Liver (tissue), 9 donors: ENCODE measurements around the gene COL8A1. TPM values are rescaled to one million over a fixed set of nuclear protein-coding genes. Genes with fewer than 3 reads are reported as not detected.

Experiments
- DNase-seq: peaks from one replicate; pipeline ENCODE4 v3.0.0-alpha.2; 2017; ENCODE audit warnings: low spot score
- H3K27ac ChIP-seq, 2 donors: one replicate each; pipeline ENCODE4 v1.7.0; 2013; ENCODE audit warnings: inconsistent platforms in 2 of 2, low read length in 2 of 2, control low read depth in 1 of 2, low read depth in 1 of 2, mild to moderate bottlenecking in 1 of 2
- H3K27me3 ChIP-seq, 4 donors: one replicate each; pipeline versions ENCODE4 v1.6.1 to v1.7.0; 2013; ENCODE audit warnings: low read length in 3 of 4, inconsistent platforms in 1 of 4, mild to moderate bottlenecking in 1 of 4, moderate library complexity in 1 of 4; ENCODE audit not compliant: control insufficient read depth in 4 of 4, insufficient read depth in 4 of 4
- H3K36me3 ChIP-seq, 4 donors: one replicate each; pipeline versions ENCODE4 v1.6.1 to v1.7.0; 2013; ENCODE audit warnings: low read length in 3 of 4, mild to moderate bottlenecking in 3 of 4, low read depth in 1 of 4, moderate library complexity in 1 of 4; ENCODE audit not compliant: control insufficient read depth in 4 of 4, insufficient read depth in 3 of 4
- H3K4me1 ChIP-seq, 4 donors: one replicate each; pipeline versions ENCODE4 v1.6.1 to v1.7.0; 2013; ENCODE audit warnings: low read length in 3 of 4, mild to moderate bottlenecking in 3 of 4, moderate library complexity in 1 of 4; ENCODE audit not compliant: control insufficient read depth in 4 of 4, insufficient read depth in 4 of 4
- H3K4me3 ChIP-seq, 3 donors: one replicate each; pipeline versions ENCODE4 v1.6.1 to v1.7.0; 2013; ENCODE audit warnings: low read length in 3 of 3, control low read depth in 1 of 3, low read depth in 1 of 3, mild to moderate bottlenecking in 1 of 3
- H3K9ac ChIP-seq, 2 donors: one replicate each; pipeline ENCODE4 v1.7.0; 2013; ENCODE audit warnings: low read length in 2 of 2, mild to moderate bottlenecking in 2 of 2, moderate library complexity in 2 of 2, control low read depth in 1 of 2, low read depth in 1 of 2
- H3K9me3 ChIP-seq, 4 donors: one replicate each; pipeline versions ENCODE4 v1.6.1 to v1.7.0; 2013; ENCODE audit warnings: low read length in 3 of 4; ENCODE audit not compliant: control insufficient read depth in 4 of 4
- ATF3 ChIP-seq: IDR thresholded peaks from 2 replicates; pipeline ENCODE4 v1.6.1; 2016; ENCODE audit warnings: antibody characterized with exemption
- CTCF ChIP-seq: fragments of 150-350 bp; IDR thresholded peaks from 2 replicates; pipeline ENCODE4 v1.5.1; 2017; ENCODE audit warnings: improper control_type of control experiment, low read depth, low read length; ENCODE audit not compliant: missing input control
- EGR1 ChIP-seq, 2 donors: IDR thresholded peaks; 2 replicates each; pipeline ENCODE4 v1.6.1; 2016 to 2018; ENCODE audit warnings: antibody characterized with exemption in 2 of 2, low read depth in 2 of 2
- FOXA1 ChIP-seq: IDR thresholded peaks from 2 replicates; pipeline ENCODE4 v1.6.1; 2016; ENCODE audit warnings: antibody characterized with exemption
- FOXA2 ChIP-seq: IDR thresholded peaks from 2 replicates; pipeline ENCODE4 v1.6.1; 2016; ENCODE audit warnings: antibody characterized with exemption
- GABPA ChIP-seq, 2 donors: IDR thresholded peaks in 1 of 2; conservative IDR thresholded peaks in 1 of 2; 2 replicates each; pipeline ENCODE4 v1.6.1; 2016; ENCODE audit warnings: antibody characterized with exemption in 2 of 2, mild to moderate bottlenecking in 1 of 2, moderate library complexity in 1 of 2
- HNF4A ChIP-seq, 2 donors: conservative IDR thresholded peaks; 2 replicates each; pipeline ENCODE4 v1.6.1; 2016; ENCODE audit warnings: antibody characterized with exemption in 2 of 2, mild to moderate bottlenecking in 2 of 2
- HNF4G ChIP-seq: IDR thresholded peaks from 2 replicates; pipeline ENCODE4 v1.6.1; 2016; ENCODE audit warnings: antibody characterized with exemption
- JUND ChIP-seq, 2 donors: IDR thresholded peaks; 2 replicates each; pipeline ENCODE4 v1.6.1; 2016; ENCODE audit warnings: antibody characterized with exemption in 2 of 2
- NR2F2 ChIP-seq: IDR thresholded peaks from 2 replicates; pipeline ENCODE4 v1.6.1; 2016; ENCODE audit warnings: antibody characterized with exemption
- RAD21 ChIP-seq, 2 donors: IDR thresholded peaks; 2 replicates each; pipeline ENCODE4 v1.6.1; 2016; ENCODE audit warnings: antibody characterized with exemption in 2 of 2, mild to moderate bottlenecking in 2 of 2
- RXRA ChIP-seq, 2 donors: IDR thresholded peaks; 2 replicates each; pipeline ENCODE4 v1.6.1; 2017 to 2018; ENCODE audit warnings: antibody characterized with exemption in 2 of 2, mild to moderate bottlenecking in 1 of 2
- SP1 ChIP-seq: IDR thresholded peaks from 2 replicates; pipeline ENCODE4 v1.6.1; 2018; ENCODE audit warnings: antibody characterized with exemption, mild to moderate bottlenecking
- TAF1 ChIP-seq: conservative IDR thresholded peaks from 2 replicates; pipeline ENCODE4 v1.6.1; 2016; ENCODE audit warnings: antibody characterized with exemption, mild to moderate bottlenecking
- WGBS: extraction: QIAGEN DNeasy Blood & Tissue Kit; methylation state at CpG from one replicate; pipeline ENCODE4 v1.1.7; 2013; 5-methylcytosine and 5-hydroxymethylcytosine counted together
- polyA plus RNA-seq, 2 donors: library from polyadenylated mRNA; stranded (reverse) in 1 of 2; unstranded in 1 of 2; fragments of 200-250 nt in 1 of 2; fragments of >200 nt in 1 of 2; fragmentation: Nextera tagmentation in 1 of 2; extraction: Ambion mirVana in 1 of 2; gene quantifications; one replicate each; pipeline versions ENCODE4 v1.2.1 to v1.2.3, GENCODE V29; 2013 to 2015
- total RNA-seq, 2 donors: library from RNA; depleted of rRNA; stranded (reverse); fragments of >200 nt; gene quantifications; one replicate each; pipeline ENCODE4 v1.2.3, GENCODE V29; 2014
- TF ChIP-seq, protein P1 (sequence below): IDR thresholded peaks from 2 replicates; pipeline ENCODE4 v1.6.1; 2016; ENCODE audit warnings: antibody characterized with exemption, mild to moderate bottlenecking
- donor health status: healthy.
- donor health status: healthy.
- donor health status: healthy.
- donor health status: healthy.
- donor health status: healthy.

COL8A1 gene
- total and polyA plus RNA-seq, 4 donors, result 0.14 to 2.2 (median 1.0) TPM

GRCh38 chr3:99762901-99763300, 124.5 kb downstream of the COL8A1 start:
- no peaks in the 10 kb centered on the region for H3K4me1 ChIP-seq
- DNase-seq, result no peak
- H3K36me3 ChIP-seq, result no peaks in the 10 kb centered on the region
- no peaks in the 10 kb centered on the region for H3K9me3 ChIP-seq
- H3K27ac ChIP-seq, result no peak overlapping the region
- H3K4me3 ChIP-seq, result no peak overlapping the region
- TF ChIP-seq HNF4A (conservative IDR thresholded peaks at IDR 0.05) (no peak), FOXA1 (no peak), JUND (IDR thresholded peaks at IDR 0.05) (no peak), ATF3 (no peak), FOXA2 (no peak), SP1 (no peak), CTCF (no peak), RXRA (IDR thresholded peaks at IDR 0.05) (no peak), GABPA (IDR thresholded peaks at IDR 0.05 in 1 of 2, conservative IDR thresholded peaks at IDR 0.05 in 1 of 2) (no peak), HNF4G (no peak), RAD21 (IDR thresholded peaks at IDR 0.05) (no peak)
- TF ChIP-seq, protein P1, sequence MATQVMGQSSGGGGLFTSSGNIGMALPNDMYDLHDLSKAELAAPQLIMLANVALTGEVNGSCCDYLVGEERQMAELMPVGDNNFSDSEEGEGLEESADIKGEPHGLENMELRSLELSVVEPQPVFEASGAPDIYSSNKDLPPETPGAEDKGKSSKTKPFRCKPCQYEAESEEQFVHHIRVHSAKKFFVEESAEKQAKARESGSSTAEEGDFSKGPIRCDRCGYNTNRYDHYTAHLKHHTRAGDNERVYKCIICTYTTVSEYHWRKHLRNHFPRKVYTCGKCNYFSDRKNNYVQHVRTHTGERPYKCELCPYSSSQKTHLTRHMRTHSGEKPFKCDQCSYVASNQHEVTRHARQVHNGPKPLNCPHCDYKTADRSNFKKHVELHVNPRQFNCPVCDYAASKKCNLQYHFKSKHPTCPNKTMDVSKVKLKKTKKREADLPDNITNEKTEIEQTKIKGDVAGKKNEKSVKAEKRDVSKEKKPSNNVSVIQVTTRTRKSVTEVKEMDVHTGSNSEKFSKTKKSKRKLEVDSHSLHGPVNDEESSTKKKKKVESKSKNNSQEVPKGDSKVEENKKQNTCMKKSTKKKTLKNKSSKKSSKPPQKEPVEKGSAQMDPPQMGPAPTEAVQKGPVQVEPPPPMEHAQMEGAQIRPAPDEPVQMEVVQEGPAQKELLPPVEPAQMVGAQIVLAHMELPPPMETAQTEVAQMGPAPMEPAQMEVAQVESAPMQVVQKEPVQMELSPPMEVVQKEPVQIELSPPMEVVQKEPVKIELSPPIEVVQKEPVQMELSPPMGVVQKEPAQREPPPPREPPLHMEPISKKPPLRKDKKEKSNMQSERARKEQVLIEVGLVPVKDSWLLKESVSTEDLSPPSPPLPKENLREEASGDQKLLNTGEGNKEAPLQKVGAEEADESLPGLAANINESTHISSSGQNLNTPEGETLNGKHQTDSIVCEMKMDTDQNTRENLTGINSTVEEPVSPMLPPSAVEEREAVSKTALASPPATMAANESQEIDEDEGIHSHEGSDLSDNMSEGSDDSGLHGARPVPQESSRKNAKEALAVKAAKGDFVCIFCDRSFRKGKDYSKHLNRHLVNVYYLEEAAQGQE, result no peak
- H3K9ac ChIP-seq, result no peak overlapping the region
- 96% methylated on average over 1 of the region's 1 CpG for WGBS
- no peaks in the 10 kb centered on the region for H3K27me3 ChIP-seq

DNA sequence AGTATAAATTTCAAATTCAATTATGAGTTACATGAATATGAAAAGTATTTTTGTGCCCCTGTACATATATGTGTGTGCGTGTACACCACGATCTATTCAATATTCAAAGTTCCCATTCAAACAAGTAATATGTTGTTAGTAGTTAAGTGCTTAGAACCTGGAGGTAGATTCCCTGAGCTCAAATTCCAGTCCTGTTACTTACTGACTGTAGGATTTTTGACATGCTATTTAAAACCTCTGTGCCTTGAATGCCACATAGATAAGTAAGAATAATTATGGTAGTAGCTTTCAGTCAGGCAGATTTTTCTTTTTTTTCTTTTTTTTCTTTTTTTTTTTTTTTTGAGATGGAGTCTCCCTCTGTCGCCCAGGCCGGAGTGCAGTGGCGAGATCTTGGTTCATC, 126.0 kb downstream of the COL8A1 start:
- no peaks in the 10 kb centered on the region for H3K27me3 ChIP-seq
- H3K4me3 ChIP-seq, result no peak overlapping the region
- WGBS, result 96% methylated on average over 5 of the region's 5 CpGs
- H3K27ac ChIP-seq, result no peak overlapping the region
- H3K36me3 ChIP-seq, result no peaks in the 10 kb centered on the region
- no peaks in the 10 kb centered on the region for H3K4me1 ChIP-seq
- DNase-seq, result no peak
- no peaks in the 10 kb centered on the region for H3K9me3 ChIP-seq
- no peak overlapping the region for H3K9ac ChIP-seq
- TF ChIP-seq HNF4A (conservative IDR thresholded peaks at IDR 0.05), result no peak
- no peak for TF ChIP-seq RAD21 (IDR thresholded peaks at IDR 0.05)
- TF ChIP-seq, protein P1, result no peak
- TF ChIP-seq TAF1, result no peak
- TF ChIP-seq GABPA (IDR thresholded peaks at IDR 0.05 in 1 of 2, conservative IDR thresholded peaks at IDR 0.05 in 1 of 2), result no peak
- TF ChIP-seq EGR1 (IDR thresholded peaks at IDR 0.05; ENCODE audit: low read depth in 2 of 2), result no peak
- TF ChIP-seq RXRA (IDR thresholded peaks at IDR 0.05), result no peak
- no peak for TF ChIP-seq CTCF
- TF ChIP-seq NR2F2, result no peak
